ENCODE data around the gene HAUS1. TPM values are rescaled to one million over a fixed set of nuclear protein-coding genes. Genes with fewer than 3 reads are reported as not detected.
"Not testable (repeated sequence)": the region's sequence is repeated elsewhere in the genome, so short reads cannot be mapped to it uniquely, and the experiment has no call there.

Gene HAUS1
- total and polyA plus RNA-seq, 4 donors, result 4.5 to 17.9 (median 6.5) TPM

DNA sequence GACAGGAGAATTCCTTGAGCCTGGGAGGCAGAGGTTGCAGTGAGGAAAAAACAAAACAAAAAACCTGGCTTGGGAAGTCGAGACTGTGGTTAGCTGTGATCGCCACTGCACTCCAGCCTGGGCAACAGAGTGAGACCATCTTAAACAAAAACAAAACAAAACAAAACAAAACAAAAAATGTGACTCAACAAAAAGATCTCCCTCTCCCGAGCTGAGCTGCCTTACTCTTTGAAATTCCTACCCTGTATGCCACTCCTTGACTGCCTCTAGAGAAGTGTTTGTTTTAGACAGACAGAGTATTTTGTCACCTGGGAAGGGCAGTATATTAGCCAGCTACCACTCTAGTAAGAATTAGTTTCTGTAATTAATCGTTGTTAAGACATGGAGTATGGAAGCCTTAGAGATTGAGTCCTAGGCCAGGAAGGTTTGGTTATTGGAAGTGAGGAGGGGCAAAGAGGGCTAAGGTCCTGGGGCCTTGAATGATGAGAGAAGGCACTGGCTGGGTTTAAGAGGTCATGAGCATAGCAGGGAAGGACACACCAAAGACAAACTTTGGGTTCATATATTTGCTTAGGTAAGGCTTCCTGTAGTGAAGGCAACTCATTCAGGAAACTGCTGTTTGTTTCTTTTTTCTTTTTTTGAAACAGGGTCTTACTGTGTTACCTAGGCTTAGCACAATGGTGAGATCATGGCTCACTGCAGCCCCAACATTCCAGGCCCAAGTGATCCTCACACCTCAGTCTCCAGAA is 56.0 kb downstream of the HAUS1 start:
- H3K4me1 ChIP-seq (ENCODE audit: control insufficient read depth in 4 of 4, insufficient read depth in 4 of 4, low read length in 3 of 4), result no peaks in the 10 kb centered on the region
- TF ChIP-seq, protein P1, sequence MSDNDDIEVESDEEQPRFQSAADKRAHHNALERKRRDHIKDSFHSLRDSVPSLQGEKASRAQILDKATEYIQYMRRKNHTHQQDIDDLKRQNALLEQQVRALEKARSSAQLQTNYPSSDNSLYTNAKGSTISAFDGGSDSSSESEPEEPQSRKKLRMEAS (IDR thresholded peaks at IDR 0.05), result no peak
- TF ChIP-seq RXRA (IDR thresholded peaks at IDR 0.05) (no peak), FOXA1 (IDR thresholded peaks at IDR 0.05) (no peak), FOXA2 (IDR thresholded peaks at IDR 0.05) (no peak), NR2F2 (IDR thresholded peaks at IDR 0.05) (no peak), HNF4G (IDR thresholded peaks at IDR 0.05) (no peak), TAF1 (conservative IDR thresholded peaks at IDR 0.05) (no peak), JUND (IDR thresholded peaks at IDR 0.05) (no peak), RAD21 (IDR thresholded peaks at IDR 0.05) (no peak), SP1 (IDR thresholded peaks at IDR 0.05) (no peak)
- TF ChIP-seq, protein P2, sequence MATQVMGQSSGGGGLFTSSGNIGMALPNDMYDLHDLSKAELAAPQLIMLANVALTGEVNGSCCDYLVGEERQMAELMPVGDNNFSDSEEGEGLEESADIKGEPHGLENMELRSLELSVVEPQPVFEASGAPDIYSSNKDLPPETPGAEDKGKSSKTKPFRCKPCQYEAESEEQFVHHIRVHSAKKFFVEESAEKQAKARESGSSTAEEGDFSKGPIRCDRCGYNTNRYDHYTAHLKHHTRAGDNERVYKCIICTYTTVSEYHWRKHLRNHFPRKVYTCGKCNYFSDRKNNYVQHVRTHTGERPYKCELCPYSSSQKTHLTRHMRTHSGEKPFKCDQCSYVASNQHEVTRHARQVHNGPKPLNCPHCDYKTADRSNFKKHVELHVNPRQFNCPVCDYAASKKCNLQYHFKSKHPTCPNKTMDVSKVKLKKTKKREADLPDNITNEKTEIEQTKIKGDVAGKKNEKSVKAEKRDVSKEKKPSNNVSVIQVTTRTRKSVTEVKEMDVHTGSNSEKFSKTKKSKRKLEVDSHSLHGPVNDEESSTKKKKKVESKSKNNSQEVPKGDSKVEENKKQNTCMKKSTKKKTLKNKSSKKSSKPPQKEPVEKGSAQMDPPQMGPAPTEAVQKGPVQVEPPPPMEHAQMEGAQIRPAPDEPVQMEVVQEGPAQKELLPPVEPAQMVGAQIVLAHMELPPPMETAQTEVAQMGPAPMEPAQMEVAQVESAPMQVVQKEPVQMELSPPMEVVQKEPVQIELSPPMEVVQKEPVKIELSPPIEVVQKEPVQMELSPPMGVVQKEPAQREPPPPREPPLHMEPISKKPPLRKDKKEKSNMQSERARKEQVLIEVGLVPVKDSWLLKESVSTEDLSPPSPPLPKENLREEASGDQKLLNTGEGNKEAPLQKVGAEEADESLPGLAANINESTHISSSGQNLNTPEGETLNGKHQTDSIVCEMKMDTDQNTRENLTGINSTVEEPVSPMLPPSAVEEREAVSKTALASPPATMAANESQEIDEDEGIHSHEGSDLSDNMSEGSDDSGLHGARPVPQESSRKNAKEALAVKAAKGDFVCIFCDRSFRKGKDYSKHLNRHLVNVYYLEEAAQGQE (IDR thresholded peaks at IDR 0.05), result no peak
- TF ChIP-seq, protein P3, sequence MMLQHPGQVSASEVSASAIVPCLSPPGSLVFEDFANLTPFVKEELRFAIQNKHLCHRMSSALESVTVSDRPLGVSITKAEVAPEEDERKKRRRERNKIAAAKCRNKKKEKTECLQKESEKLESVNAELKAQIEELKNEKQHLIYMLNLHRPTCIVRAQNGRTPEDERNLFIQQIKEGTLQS (IDR thresholded peaks at IDR 0.05), result no peak
- H3K27me3 ChIP-seq (ENCODE audit: control insufficient read depth in 4 of 4, insufficient read depth in 4 of 4, low read length in 3 of 4), result no peaks in the 10 kb centered on the region
- H3K9me3 ChIP-seq (ENCODE audit: control insufficient read depth in 4 of 4, low read length in 3 of 4), result no peaks in the 10 kb centered on the region
- H3K4me3 ChIP-seq (ENCODE audit: low read depth in 1 of 3, low read length in 3 of 3), result no peak overlapping the region
- no peak for DNase-seq (ENCODE audit: low spot score)
- H3K36me3 ChIP-seq (ENCODE audit: control insufficient read depth in 4 of 4, insufficient read depth in 3 of 4, low read depth in 1 of 4, low read length in 3 of 4), result no peaks in the 10 kb centered on the region
- H3K27ac ChIP-seq (ENCODE audit: low read depth in 1 of 2, low read length in 2 of 2), result no peak overlapping the region
- 94% methylated on average over 4 of the region's 4 CpGs for WGBS
- no peak overlapping the region for H3K9ac ChIP-seq (ENCODE audit: low read depth in 1 of 2, low read length in 2 of 2)

DNA sequence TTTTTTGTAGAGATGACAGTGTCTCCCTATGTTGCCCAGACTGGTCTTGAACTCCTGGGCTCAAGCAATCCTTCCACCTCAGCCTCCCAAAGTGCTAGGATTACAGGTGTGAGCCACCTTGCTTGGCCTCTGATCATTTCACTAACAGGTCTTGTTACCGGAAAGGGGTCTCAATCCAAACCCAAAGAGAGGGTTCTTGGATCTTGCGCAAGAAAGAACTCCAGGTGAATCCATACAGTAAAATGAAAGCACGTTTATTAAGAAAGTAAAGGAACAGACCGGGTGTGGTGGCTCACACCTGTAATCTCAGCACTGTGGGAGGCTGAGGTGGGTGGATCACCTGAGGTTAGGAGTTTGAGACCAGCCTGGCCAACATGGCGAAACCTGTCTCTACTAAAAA is 56.7 kb downstream of the HAUS1 start:
- not testable (repeated sequence) for H3K36me3 ChIP-seq (ENCODE audit: control insufficient read depth in 4 of 4, insufficient read depth in 3 of 4, low read depth in 1 of 4, low read length in 3 of 4); H3K9ac ChIP-seq (ENCODE audit: low read depth in 1 of 2, low read length in 2 of 2); H3K4me3 ChIP-seq (ENCODE audit: low read depth in 1 of 3, low read length in 3 of 3); H3K9me3 ChIP-seq (ENCODE audit: control insufficient read depth in 4 of 4, low read length in 3 of 4); H3K27ac ChIP-seq (ENCODE audit: low read depth in 1 of 2, low read length in 2 of 2); H3K27me3 ChIP-seq (ENCODE audit: control insufficient read depth in 4 of 4, insufficient read depth in 4 of 4, low read length in 3 of 4); DNase-seq (ENCODE audit: low spot score); H3K4me1 ChIP-seq (ENCODE audit: control insufficient read depth in 4 of 4, insufficient read depth in 4 of 4, low read length in 3 of 4)
- 97% methylated on average over 5 of the region's 5 CpGs for WGBS

DNA sequence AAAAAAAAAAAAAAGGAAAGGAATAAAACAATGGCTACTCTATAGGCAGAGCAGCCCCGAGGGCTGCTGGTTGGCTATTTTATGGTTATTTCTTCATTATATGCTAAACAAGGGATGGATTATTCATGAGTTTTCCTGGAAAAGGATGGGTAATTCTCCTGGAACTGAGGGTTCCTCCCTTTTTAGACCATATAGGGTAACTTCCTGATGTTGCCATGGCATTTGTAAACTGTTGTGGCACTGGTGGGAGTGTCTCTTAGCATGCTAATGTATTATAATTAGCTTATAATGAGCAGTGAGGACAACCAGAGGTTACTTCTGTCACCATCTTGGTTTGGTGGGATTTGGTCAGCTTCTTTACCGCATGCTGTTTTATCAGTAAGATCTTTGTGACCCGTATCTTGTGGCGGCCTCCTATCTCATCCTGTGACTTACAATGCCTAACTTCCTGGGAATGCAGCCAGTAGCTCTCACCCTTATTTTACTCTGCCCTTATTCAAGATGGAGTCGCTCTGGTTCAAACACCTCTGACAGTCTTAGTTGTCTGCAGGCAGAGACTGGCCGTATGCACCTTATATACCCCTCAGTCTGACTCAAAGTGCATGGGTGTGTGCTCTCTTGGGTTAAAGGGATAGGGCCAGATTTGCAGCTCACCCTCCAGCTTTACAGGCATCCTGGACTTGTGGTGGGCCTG is 57.7 kb downstream of the HAUS1 start:
- no peaks in the 10 kb centered on the region for H3K27me3 ChIP-seq (ENCODE audit: control insufficient read depth in 4 of 4, insufficient read depth in 4 of 4, low read length in 3 of 4)
- H3K36me3 ChIP-seq (ENCODE audit: control insufficient read depth in 4 of 4, insufficient read depth in 3 of 4, low read depth in 1 of 4, low read length in 3 of 4), result no peaks in the 10 kb centered on the region
- TF ChIP-seq FOXA2 (IDR thresholded peaks at IDR 0.05), result no peak
- no peak for TF ChIP-seq NR2F2 (IDR thresholded peaks at IDR 0.05)
- no peak for TF ChIP-seq FOXA1 (IDR thresholded peaks at IDR 0.05)
- no peak for TF ChIP-seq EGR1 (IDR thresholded peaks at IDR 0.05; ENCODE audit: low read depth in 2 of 2)
- no peak for TF ChIP-seq HNF4G (IDR thresholded peaks at IDR 0.05)
- no peak for TF ChIP-seq HNF4A (conservative IDR thresholded peaks at IDR 0.05)
- TF ChIP-seq, protein P4, sequence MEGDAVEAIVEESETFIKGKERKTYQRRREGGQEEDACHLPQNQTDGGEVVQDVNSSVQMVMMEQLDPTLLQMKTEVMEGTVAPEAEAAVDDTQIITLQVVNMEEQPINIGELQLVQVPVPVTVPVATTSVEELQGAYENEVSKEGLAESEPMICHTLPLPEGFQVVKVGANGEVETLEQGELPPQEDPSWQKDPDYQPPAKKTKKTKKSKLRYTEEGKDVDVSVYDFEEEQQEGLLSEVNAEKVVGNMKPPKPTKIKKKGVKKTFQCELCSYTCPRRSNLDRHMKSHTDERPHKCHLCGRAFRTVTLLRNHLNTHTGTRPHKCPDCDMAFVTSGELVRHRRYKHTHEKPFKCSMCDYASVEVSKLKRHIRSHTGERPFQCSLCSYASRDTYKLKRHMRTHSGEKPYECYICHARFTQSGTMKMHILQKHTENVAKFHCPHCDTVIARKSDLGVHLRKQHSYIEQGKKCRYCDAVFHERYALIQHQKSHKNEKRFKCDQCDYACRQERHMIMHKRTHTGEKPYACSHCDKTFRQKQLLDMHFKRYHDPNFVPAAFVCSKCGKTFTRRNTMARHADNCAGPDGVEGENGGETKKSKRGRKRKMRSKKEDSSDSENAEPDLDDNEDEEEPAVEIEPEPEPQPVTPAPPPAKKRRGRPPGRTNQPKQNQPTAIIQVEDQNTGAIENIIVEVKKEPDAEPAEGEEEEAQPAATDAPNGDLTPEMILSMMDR (IDR thresholded peaks at IDR 0.05; ENCODE audit: low read depth, low read length, missing input control), result no peak
- H3K4me3 ChIP-seq (ENCODE audit: low read depth in 1 of 3, low read length in 3 of 3), result no peak overlapping the region
- no peak overlapping the region for H3K27ac ChIP-seq (ENCODE audit: low read depth in 1 of 2, low read length in 2 of 2)
- 82% methylated on average over 6 of the region's 6 CpGs for WGBS
- no peaks in the 10 kb centered on the region for H3K9me3 ChIP-seq (ENCODE audit: control insufficient read depth in 4 of 4, low read length in 3 of 4)
- DNase-seq (ENCODE audit: low spot score), result no peak
- no peak overlapping the region for H3K9ac ChIP-seq (ENCODE audit: low read depth in 1 of 2, low read length in 2 of 2)
- no peaks in the 10 kb centered on the region for H3K4me1 ChIP-seq (ENCODE audit: control insufficient read depth in 4 of 4, insufficient read depth in 4 of 4, low read length in 3 of 4)
